SU-DHL-6 (cell line): ENCODE measurements around the gene TCF7L1.

Experiments used
- H2AFZ ChIP-seq: fragments of 200-600 bp; sonication (generic); 2 replicates; pipeline ENCODE4 v1.6.1; 2014; ENCODE audit warnings: low read depth, mild to moderate bottlenecking, moderate library complexity, mixed read lengths, antibody characterized with exemption, low read length; ENCODE audit not compliant: severe bottlenecking
- H3F3A ChIP-seq: fragments of 200-600 bp; shearing (Covaris generic); 2 replicates; pipeline ENCODE4 v1.6.0; 2016; ENCODE audit warnings: antibody characterized with exemption, mild to moderate bottlenecking; ENCODE audit not compliant: insufficient read depth
- H3K27ac ChIP-seq: fragments of 200-600 bp; sonication (generic); 2 replicates; pipeline ENCODE4 v1.5.1; 2016; ENCODE audit warnings: low read depth, mild to moderate bottlenecking, low read length, moderate library complexity, mixed read lengths
- H3K27me3 ChIP-seq: fragments of 200-600 bp; sonication (generic), shearing (Covaris generic); 2 replicates; pipeline ENCODE4 v1.6.0; 2014; ENCODE audit warnings: mild to moderate bottlenecking, low read length
- H3K36me3 ChIP-seq: fragments of 200-600 bp; sonication (generic); 2 replicates; pipeline ENCODE4 v1.6.1; 2014; ENCODE audit warnings: mild to moderate bottlenecking, low read length, mixed read lengths
- H3K4me2 ChIP-seq: fragments of 300-600, 200-600 bp; shearing (Covaris generic), sonication (generic); 2 replicates; pipeline ENCODE4 v1.6.0; 2014; ENCODE audit warnings: low read length, low read depth, mild to moderate bottlenecking; ENCODE audit not compliant: poor library complexity, severe bottlenecking
- H3K4me3 ChIP-seq: fragments of 200-600 bp; sonication (generic); 2 replicates; pipeline ENCODE4 v1.5.1; 2014; ENCODE audit warnings: antibody characterized with exemption, low read length, mild to moderate bottlenecking, mixed read lengths; ENCODE audit not compliant: insufficient read depth, poor library complexity, severe bottlenecking
- H3K79me2 ChIP-seq: fragments of 200-600 bp; sonication (generic); 2 replicates; pipeline ENCODE4 v1.6.1; 2014; ENCODE audit warnings: mild to moderate bottlenecking, low read length, moderate library complexity; ENCODE audit not compliant: insufficient read depth
- H3K9ac ChIP-seq: fragments of 200-600 bp; sonication (generic); 2 replicates; pipeline ENCODE4 v1.7.0; 2014; ENCODE audit warnings: mild to moderate bottlenecking, low read length
- H3K9me2 ChIP-seq: fragments of 200-600 bp; sonication (generic); replicated peaks from 2 replicates; pipeline ENCODE4 v1.6.1; 2014; ENCODE audit warnings: low read length; ENCODE audit not compliant: insufficient read depth
- H3K9me3 ChIP-seq: fragments of 200-600 bp; sonication (generic); 2 replicates; pipeline ENCODE4 v1.6.1; 2014; ENCODE audit warnings: low read length, mixed read lengths; ENCODE audit not compliant: insufficient read depth
- H4K20me1 ChIP-seq: fragments of 200-600 bp; sonication (generic); 2 replicates; pipeline ENCODE4 v1.6.1; 2014; ENCODE audit warnings: low read depth, mild to moderate bottlenecking, antibody characterized with exemption, low read length, moderate library complexity, mixed read lengths
- EZH2phosphoT487 ChIP-seq: fragments of 200-600 bp; sonication (generic), shearing (Covaris generic); conservative IDR thresholded peaks from 2 replicates; pipeline ENCODE4 v1.6.1; 2018; ENCODE audit warnings: mild to moderate bottlenecking, antibody characterized with exemption, low read length, moderate library complexity, mixed read lengths
- TF ChIP-seq, protein P1 (sequence below): fragments of 200-600 bp; sonication (generic); IDR thresholded peaks from one replicate; pipeline ENCODE4 v1.5.1; 2017; ENCODE audit warnings: antibody characterized with exemption, mild to moderate bottlenecking, low read length, moderate library complexity; ENCODE audit not compliant: insufficient read depth, poor library complexity, severe bottlenecking

Gene TCF7L1

DNA sequence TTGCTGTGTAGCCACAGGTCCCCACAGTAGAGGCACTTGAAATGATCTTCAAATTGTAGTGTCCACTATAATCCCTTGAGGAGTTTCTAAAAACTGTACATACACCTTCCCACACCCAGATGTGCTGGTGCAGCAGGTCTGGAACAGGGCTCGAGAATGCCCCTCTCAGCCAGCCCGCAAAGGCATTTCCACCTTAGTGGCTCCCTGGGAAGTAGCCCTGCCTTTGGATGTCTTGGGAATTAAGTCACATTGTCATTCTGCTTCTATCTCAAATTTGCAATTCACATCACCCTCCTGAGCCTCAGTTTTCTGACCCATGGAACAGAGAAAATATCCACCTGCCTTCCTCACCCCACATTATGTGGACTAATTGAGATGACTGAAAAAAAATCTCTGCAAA, 44.3 kb upstream of the TCF7L1 start:
- TF ChIP-seq, protein P1, sequence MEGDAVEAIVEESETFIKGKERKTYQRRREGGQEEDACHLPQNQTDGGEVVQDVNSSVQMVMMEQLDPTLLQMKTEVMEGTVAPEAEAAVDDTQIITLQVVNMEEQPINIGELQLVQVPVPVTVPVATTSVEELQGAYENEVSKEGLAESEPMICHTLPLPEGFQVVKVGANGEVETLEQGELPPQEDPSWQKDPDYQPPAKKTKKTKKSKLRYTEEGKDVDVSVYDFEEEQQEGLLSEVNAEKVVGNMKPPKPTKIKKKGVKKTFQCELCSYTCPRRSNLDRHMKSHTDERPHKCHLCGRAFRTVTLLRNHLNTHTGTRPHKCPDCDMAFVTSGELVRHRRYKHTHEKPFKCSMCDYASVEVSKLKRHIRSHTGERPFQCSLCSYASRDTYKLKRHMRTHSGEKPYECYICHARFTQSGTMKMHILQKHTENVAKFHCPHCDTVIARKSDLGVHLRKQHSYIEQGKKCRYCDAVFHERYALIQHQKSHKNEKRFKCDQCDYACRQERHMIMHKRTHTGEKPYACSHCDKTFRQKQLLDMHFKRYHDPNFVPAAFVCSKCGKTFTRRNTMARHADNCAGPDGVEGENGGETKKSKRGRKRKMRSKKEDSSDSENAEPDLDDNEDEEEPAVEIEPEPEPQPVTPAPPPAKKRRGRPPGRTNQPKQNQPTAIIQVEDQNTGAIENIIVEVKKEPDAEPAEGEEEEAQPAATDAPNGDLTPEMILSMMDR = no peak
- no peak for TF ChIP-seq EZH2phosphoT487
- Histone ChIP-seq H2AFZ (no peak overlapping the region), H3K4me2 (no peak overlapping the region), H4K20me1 (no peaks in the 10 kb centered on the region), H3K27me3 (no peaks in the 10 kb centered on the region), H3K27ac (no peak overlapping the region), H3K36me3 (no peaks in the 10 kb centered on the region), H3K9ac (no peak overlapping the region), H3K4me3 (no peak overlapping the region), H3K9me2 (no peaks in the 10 kb centered on the region), H3K79me2 (no peaks in the 10 kb centered on the region), H3K9me3 (no peaks in the 10 kb centered on the region), H3F3A (no peaks in the 10 kb centered on the region)

- no peak overlapping the region for H3K4me2 ChIP-seq
- H2AFZ ChIP-seq = no peak overlapping the region
- no peak overlapping the region for H3K9ac ChIP-seq
These were observed 43.6 kb upstream of the TCF7L1 start for GRCh38 chr2:85089585-85089984.

DNA sequence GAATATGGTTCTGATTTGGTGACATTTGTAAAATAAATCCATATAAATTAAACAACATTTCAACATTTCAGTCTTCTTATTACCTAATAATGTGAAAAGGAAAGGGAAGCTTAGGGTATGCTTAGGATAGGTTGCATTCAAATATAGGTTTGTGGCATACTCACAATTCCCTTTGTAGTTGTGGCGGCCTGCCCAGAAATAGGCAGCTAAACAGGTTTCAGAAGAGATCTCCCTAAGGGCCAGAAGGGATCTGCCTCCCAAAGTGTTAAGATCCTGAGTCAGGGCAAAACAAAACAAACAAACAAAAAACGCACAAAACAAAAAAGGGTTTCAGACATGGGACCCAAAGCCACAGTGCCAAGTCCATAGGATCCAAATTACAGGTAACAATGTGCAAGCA, 41.4 kb upstream of the TCF7L1 start:
- no peak overlapping the region for H3K4me2 ChIP-seq
- H2AFZ ChIP-seq = no peak overlapping the region
- no peaks in the 10 kb centered on the region for H4K20me1 ChIP-seq
- no peaks in the 10 kb centered on the region for H3K79me2 ChIP-seq
- H3F3A ChIP-seq = no peaks in the 10 kb centered on the region
- no peaks in the 10 kb centered on the region for H3K9me2 ChIP-seq
- TF ChIP-seq EZH2phosphoT487 = no peak
- TF ChIP-seq, protein P1 = no peak
- no peak overlapping the region for H3K9ac ChIP-seq
- no peak overlapping the region for H3K27ac ChIP-seq
- no peaks in the 10 kb centered on the region for H3K27me3 ChIP-seq
- no peak overlapping the region for H3K4me3 ChIP-seq
- no peaks in the 10 kb centered on the region for H3K36me3 ChIP-seq
- H3K9me3 ChIP-seq = no peaks in the 10 kb centered on the region

More at GRCh38 chr2:85089585-85089984, 43.6 kb upstream of the TCF7L1 start:
- Histone ChIP-seq H3F3A (no peaks in the 10 kb centered on the region), H3K9me3 (no peaks in the 10 kb centered on the region), H3K79me2 (no peaks in the 10 kb centered on the region), H3K4me3 (no peak overlapping the region), H3K9me2 (no peaks in the 10 kb centered on the region), H4K20me1 (no peaks in the 10 kb centered on the region), H3K27me3 (no peaks in the 10 kb centered on the region), H3K36me3 (no peaks in the 10 kb centered on the region), H3K27ac (no peak overlapping the region)
- TF ChIP-seq EZH2phosphoT487 = no peak
- TF ChIP-seq, protein P1 = no peak

DNA sequence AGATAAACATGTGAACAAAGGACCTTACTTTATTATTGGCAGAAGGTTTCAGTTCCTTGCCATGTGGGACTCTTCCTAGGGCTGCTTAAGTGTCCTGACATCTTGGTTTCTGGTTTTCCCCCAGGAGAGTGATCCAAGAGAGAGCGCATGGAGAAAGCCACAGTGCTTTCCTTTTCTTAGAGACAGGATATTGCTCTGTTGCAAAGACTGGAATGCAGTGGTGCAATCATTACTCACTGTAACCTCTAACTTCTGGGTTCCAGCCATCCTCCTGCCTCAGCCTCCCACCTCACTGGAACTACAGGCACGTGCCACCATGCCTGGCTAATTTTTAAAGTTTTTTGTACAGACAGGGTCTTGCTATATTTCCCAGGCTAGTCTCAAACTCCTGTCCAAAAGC, 38.1 kb upstream of the TCF7L1 start:
- Histone ChIP-seq H2AFZ (no peak overlapping the region), H3K79me2 (no peaks in the 10 kb centered on the region), H3F3A (no peaks in the 10 kb centered on the region), H3K27ac (no peak overlapping the region), H4K20me1 (no peaks in the 10 kb centered on the region), H3K4me2 (no peak overlapping the region), H3K9ac (no peak overlapping the region), H3K27me3 (no peaks in the 10 kb centered on the region), H3K9me2 (no peaks in the 10 kb centered on the region), H3K9me3 (no peaks in the 10 kb centered on the region), H3K36me3 (no peaks in the 10 kb centered on the region), H3K4me3 (no peak overlapping the region)
- no peak for TF ChIP-seq EZH2phosphoT487
- TF ChIP-seq, protein P1 = no peak
